ENCODE data around the gene STAT5B.

The STAT5B gene

DNA sequence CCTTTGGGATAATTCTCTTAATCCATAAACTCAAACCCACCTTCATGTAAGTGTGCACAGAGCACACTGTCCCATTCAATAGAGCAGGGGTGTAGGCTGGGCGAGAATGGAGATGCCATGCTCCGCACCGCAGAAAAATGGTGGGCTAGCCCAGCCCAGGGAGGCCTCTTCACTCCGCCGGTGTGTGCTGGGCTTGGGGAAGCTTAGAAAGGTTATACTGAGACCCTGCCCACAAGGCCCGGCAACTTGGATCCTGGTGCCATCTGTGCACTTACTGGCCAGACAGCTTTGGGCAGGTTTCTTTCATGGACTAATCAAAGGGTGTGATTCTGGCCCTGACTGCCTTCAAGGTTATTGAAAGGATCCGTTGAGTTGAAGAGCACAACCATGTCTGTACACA is 8.4 kb upstream of the STAT5B start:
- peak; percentile 28 for DNase-seq (ENCODE audit: low spot score)

DNA sequence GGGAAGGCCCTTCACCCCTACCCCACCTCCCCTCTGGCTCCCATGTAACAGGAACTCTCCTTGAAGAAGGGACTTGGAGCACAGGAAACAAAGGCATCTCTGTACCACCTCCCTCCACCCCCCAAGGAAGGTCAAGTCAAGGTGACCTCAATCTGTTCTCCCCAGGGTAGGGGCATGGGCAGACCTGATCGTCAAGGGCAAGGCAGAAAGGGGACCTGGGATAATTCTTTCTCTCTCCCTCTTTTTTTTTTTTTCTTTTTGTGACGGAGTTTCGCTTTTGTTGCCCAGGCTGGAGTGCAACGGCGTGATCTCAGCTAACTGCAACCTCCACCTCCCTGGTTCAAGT is 7.8 kb upstream of the STAT5B start:
- no peak for DNase-seq (ENCODE audit: low spot score)

DNA sequence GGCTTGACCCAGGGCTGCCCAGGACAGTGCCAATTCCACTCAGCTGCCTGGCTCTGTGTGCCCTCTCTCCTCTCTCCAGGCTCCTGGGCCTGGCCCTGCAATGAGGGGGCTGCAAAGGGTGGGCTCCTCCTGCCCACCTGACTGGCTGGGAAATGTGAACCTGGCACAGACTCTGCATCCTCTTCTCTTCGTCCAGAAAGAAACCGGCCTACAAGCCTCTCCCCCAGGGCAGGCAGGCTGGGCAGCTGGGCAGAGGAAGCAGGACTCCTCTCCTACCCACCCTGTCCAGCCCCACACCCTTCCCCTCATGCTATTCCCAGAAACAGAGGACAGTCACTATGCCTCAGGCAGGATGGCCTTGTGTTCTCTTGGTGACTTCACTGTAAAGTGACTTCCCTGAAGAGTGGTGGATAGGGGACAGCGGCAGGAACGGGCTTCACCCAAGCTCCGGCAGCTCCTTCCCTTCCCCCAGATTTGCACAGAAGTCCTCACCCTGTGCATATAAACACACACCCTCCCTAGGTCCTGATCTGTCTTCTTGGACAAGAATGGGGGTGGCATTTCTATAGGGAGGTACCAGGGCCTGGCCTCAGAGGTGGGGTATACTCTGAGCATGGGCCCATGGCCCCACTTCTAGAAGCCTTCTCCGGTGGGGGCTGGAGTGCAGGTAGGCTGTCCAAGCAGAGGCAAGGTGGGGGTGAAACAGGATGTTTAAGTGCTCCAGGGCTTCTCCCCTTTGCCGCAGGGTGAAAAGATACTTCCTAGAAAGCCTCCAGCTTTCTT is 7.2 kb upstream of the STAT5B start:
- DNase-seq (ENCODE audit: low spot score), result peak; percentile 62

DNA sequence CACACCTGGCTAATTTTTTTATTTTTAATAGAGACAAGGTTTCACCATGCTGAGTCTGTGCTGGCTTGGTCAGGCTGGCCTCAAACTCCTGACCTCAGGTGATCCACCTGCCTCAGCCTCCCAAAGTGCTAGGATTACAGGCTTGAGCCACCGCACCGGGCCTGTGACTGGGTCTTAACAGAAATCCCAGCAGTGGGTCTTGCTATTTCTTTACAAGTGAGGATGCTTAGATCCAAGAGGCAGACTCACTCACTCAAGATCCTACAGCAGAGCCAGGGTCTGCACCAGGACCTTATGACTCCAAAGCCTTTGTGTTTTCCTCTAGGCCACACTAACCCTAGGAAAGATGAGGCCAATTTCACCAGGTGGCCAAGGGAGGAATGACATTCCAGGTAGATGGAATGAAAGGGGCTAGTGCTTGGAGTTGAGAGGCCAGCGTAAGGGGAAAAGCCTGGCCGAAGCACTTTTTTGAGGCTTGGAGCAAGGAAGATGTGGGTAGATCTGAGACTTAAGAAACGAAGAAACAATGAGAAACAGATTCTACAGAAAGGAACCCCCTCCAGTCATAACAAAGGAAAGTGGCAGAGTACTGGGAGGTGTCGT is 6.4 kb upstream of the STAT5B start:
- no peak for DNase-seq (ENCODE audit: low spot score)

DNA sequence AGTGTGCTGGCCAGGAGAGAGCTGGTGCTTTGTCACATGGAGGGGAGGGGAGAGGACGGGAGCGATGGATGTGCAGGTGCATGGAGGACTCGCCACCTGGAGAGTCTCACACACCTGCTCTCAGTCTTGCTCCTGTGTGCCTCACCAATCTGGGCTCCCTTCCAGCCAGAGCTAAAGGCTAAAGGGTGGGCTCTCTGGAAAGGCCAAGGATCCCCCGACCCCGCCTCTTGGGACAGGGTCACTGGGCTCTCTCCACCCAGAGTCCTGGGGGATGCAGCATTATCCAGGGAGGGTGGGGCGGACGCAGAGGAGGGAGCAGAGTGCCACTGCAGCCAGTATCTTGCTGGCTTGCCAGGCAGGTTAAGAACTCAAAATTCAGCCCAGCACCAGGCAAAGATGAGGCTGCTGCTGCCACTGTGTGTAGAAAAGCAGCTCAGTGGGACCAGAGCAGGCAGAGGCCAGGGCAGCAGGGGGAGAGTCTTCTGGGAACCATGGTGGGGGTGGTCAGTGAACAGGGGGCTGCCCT is 5.4 kb upstream of the STAT5B start:
- no peak for DNase-seq (ENCODE audit: low spot score)

DNA sequence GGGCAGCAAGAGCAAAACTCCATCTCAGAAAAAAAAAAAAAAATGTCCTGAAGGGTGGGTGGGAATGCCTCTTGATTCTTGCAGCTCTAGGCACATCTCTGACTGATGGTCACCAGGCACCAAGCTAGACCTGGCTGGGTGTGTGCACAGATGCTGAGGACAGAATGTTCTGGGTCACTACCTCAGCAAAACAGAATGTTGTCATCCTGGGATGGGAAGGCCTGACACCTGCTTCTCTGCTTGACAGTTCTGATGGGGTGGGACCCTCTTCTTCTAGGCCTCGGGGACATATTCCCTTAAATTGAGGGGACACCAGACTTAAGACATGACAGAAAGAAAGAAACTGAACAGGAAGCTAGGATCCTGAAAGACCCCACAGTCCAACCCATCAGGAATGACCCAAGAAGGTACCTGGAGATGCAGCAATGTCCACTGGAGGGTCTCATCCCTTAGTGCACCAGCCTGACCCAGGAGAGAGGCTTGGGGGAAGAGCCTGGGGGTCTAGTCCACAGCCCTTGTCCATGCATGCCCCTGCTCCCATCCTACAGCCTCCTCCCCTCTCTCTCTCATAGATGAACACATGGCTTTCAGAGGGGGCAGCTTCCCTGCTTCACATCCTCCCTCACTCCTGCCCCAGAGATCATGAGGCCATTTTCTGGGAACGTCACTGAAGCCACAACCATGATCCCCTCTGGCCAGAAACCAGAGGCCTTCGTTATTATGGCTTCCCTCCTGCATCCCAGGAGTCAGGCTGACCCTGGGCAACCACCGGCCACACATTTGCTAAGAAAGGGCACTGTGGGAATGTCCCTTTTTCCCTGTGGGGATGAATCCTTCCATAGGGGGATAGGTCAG is 3.8 kb upstream of the STAT5B start:
- DNase-seq (ENCODE audit: low spot score), result no peak

DNA sequence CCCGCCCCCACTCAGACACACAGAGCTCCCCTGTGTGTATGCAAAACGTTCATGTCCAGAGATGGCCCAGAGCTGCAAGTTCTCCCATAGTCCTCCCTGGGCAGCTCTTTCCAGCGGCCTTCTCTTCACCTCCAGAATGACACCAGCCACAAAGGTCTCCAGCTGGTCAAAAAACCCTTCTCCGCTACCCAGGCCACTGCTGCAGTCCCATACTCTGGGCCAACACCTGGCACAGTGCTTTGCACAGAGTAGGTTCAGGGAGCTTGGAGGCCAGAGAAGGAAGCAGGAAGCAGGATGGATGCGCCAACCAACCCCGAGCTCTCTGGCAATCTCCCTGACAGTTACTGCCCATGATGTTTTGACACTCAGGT is 1.1 kb upstream of the STAT5B start:
- no peak for DNase-seq (ENCODE audit: low spot score)

DNA sequence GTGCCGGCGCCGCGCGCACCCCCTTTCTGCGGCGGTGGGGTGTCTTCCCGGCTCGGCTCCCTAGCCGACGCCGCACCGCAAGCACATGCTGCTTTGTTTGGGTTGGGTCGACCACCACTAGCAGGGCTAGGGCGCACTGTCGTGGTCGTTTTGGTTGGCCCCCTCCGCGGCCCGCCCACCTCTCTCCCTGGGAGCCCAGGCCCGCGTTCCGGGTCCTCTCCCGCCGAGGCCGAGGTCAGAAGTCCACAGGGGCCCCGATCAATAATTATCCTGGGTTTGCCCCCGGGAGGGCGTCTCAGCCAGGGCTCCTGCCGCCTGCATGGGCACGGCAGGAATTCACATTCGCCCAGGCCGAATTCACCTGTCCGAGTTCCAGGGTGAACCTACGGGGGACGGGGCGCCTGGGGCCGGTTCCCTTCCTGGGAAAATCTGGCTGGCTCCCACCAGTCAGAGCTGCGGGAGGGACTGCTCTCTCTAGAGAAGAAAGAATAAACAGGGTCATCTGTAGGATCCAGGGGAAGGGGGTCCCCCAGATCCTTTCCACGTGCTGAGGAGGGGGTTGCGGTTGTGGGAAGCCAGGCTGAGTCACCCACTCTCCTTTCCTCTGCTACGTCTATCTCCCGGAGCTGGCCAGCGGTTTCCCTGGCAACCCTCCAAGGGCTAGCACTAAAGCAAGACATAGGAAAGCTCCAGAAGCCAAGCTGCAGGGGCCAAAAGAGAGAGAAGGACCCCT is 584 bp upstream of the STAT5B start:
- DNase-seq (ENCODE audit: low spot score), result no peak

DNA sequence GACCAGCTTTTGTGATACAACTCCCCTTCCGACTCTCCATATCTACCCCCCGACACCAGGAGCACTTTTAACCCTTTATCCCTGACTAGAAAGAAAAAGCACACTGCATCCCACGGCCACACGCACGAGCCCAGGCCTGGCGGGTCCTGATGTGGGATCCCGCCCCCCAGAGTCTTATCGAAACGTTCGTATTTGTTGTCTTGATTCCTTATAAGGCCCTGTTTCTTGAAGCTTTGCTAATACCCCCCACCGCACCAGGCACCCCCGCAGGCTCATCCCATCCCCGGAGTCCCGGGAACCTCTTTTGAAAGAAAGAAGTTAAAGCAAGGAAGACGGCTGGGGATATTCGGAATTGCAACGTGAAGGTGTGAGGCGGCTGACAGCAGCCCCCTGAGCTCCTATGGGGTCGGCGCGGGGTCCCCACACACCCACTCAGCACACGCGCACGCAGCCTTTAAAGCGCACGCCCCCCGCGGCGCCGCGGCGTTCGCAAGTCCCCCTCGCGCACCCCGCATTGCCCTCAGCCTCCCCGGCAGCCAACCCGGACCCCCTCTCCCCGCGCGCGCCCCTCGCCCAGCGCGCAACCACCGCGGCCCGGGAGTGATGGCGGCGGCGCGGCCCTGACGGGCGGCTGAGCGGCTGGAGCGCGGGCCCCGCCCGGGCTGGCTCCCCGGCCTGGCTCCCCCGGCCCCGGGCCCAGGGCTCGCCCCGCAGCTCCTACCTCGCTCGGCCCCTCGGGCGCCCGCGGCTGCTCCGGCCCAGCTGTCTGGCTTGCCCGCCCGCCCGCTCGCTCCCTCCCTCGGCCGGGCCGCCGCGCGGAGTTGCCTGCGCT is 448 bp downstream of the STAT5B start:
- DNase-seq (ENCODE audit: low spot score), result no peak

DNA sequence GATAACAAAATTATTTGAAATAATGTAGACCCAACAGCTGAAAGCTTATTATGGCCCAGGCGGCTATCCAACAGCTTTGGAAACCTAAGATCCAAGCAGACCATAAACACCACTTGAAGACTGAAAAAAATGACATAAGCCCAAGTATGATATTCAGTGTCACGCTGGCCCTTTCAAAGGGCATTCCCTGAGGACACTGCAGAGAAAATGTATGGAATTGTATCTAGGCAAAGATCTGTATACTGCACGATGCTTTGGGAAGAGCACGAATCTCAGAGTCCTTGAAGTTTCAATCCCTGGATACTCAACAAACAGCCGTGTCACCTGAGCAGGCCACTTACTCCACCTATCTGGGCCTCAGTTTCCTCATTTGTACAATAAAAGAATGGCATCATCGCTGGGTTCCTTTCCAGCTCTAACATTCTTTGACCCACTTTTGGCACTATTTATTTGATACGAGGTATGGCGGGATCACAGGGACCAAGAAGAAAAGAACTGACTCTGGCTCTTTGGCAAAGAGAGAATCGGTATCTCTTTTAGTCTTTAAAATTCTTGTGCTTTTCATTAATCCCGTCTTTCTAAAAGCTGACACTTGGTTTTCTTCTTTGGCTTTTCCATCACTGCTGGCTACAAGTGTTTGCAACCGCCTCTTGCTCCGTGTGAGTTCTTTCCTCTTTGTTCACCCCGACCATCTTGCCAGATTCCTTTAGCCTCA is 1.2 kb downstream of the STAT5B start:
- DNase-seq (ENCODE audit: low spot score), result no peak

DNA sequence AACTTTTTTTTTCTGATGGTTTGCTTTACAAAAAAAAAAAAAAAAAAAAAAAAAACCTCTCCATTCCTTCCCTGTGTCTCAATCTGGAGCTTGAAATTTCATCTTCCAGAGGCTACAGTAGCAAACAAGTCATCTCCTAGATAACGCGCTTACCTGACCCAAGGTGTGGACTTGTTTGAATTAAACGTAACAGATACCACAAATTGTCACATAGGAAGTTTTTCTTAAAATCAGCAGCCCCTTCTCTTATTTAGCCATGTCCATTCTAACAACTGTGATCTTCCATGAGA is 2.0 kb downstream of the STAT5B start:
- DNase-seq (ENCODE audit: low spot score), result no peak

DNA sequence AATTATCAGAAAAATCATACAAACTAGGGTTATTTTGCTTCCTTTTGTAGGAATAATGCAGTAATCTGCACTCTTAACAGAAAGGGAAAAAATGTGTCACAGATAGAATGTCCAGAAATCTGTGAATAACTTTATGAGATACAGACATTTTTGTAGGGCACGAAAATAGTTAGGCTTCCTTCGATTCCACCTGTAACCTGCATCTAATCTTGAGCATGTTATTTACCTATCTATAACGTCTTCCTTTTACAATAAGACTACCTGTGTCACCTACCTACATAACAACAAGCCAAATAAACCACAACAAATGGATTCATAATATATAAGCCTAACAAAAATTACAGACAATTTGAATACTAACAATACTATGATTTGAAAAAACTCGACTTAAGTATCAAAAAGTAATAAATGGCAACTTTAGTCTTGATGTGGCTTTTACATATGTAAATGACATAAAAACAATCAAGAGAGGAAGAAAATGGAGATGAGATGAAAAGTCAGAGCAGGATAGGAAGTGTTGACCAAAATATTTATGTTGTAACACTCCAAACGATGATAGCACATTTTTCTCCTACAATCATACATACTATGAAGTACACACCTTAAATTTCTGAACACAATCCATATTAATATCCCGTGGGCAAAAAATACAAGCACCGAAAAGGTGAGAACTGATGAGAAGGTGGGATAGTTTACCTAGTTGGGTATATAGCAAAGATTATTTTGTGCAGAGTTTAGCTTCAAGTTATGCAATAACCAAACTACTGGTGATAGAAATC is 2.5 kb downstream of the STAT5B start:
- no peak for DNase-seq (ENCODE audit: low spot score)

DNA sequence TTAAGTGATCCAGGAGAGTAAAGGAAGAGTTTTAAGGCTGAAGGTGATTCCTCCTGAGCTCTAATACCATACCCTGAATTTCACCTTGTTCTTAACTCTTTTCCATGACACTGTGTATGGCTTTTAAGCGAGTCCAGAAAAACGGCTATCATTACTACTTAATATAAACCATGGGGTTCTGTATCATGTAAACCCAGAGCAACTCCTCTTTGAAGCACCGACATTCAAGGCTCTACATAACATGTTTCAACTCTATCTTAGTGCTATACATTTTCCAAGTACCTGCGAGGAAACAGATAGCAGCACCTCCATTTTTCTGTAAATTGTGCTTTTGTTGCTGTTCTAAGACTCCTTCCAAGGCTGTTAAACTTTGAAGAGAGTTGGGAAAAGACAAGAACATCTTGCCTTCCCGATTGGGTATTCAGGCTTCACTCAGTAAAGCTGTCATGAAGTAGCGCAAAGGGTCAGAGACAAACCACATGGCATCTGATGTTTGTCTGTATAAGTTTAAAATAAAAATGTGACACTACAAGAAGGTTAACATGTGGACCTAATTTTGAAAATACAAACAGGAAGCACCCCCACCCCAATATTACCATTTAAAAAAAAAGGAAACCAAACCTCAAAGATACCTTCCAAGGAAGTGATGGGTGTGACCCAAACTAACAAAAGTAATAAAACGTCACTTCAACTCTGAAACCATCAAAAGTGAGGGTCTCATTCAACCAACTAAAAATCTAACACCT is 3.9 kb downstream of the STAT5B start:
- DNase-seq (ENCODE audit: low spot score), result no peak

DNA sequence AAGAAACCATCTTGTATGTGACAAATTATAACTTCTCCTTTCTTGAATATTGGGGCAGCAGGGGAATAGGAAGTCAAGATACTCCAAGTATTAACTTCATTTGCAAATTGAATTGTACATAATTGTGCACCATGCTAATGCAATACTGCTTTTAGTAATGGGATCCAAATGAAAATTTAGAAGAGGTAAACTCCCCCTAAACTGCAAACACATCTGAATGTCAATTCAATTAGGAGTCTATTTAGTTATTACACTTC is 4.5 kb downstream of the STAT5B start:
- DNase-seq (ENCODE audit: low spot score), result no peak

DNA sequence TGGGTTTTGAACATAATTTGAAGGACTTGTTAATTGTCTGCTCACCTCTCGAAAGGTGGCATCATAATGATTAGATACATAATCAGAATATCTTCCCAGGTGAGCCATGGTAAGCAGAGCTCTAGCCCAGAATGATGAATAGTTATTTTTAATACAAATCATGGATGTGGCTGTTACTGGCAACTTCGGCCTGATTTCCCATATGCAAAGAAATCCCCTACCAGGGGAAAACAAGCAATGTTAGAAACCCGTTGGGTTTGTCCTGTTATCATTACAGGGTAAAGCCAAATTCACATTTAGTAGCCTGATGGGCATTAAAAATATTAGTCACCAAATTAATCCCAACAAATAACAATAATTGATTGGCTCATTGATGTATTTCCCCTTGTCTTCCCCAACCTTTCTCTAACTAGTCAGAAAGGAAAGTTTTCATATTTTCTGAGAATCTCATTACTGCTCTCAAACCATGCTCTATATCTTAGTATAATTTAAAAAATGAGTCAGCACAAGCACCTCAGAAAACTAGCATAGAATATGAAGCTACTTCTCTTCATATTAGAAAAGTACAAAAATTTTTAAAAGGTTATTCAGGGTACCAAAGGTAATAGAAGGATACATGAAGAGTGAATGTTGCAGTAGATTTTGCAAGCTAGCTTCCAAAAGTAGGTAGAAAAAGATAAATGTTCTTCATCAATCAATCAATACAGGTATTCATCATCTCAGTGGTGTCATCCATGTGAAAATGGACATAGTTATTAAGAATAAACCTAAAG is 5.0 kb downstream of the STAT5B start:
- no peak for DNase-seq (ENCODE audit: low spot score)

DNA sequence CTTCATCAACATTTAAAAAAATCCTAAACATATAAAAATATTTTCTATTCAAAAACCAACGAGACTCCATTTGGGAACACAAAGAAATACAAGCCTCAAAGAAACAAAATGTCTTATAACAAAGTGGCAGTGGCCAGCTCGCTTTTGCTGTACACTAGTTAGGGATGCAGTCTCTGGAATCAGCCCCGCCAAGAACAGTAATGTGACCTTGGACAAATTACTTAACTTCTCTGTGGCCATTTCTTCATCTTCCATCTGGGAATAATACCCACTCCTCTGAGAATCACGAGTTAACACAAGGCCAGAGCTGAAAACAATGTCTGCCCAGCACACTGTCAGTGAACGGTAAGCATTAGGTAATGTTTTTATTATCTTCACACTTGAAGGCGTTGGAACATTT is 5.6 kb downstream of the STAT5B start:
- DNase-seq (ENCODE audit: low spot score), result no peak

DNA sequence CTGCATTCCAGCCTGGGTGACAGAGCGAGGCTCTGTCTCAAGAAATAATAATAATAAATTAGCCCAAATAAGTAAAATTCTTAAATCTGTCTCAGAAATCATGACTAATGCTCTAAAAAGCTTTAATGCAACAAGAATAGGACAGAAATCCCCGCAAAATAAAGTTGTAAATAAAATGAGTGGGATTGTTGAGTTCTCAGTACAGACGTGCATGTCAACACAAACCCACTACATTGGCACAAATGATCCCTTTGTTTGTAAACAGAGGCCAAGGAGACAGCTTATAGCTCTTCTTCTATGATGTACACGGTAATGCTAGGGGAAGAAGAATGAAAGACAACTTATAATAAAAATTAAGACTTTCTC is 6.0 kb downstream of the STAT5B start:
- DNase-seq (ENCODE audit: low spot score), result no peak

DNA sequence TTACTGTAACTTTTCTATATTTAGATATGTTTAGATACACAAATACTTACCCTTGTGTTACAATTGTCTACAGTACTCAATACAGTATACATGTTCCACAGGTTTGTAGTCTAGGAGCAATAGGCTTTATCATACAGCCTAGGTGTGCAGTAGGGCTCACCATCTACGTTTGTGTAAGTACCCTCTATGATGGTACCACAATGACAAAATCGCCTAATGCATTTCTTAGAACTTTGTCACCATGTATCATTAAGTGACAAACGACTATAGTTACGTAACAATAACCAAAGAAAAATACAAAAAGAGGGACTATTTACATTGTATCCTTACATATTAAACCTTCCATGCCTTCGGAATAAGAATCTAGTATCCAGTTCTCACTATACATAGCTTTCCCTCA is 8.0 kb downstream of the STAT5B start:
- no peak for DNase-seq (ENCODE audit: low spot score)
